Activated T-helper 1 cell treated with Interleukin-2 at 50 U/mL for 16 hours (primary cell): ENCODE measurements around the gene ASPG.

ENCODE experiments used
- DNase-seq: peaks from one replicate; pipeline ENCODE4 v3.0.0-alpha.2; 2020; ENCODE audit warnings: low read depth

ASPG gene

GRCh38 chr14:104116756-104117340 lies 31.3 kb downstream of the ASPG start:
- no peak for DNase-seq

- no peak for DNase-seq
These were observed 32.0 kb downstream of the ASPG start for GRCh38 chr14:104117341-104118005.

GRCh38 chr14:104118006-104118844 lies 32.7 kb downstream of the ASPG start:
- no peak for DNase-seq

- DNase-seq: no peak
These were observed 33.6 kb downstream of the ASPG start for GRCh38 chr14:104119119-104119487.

GRCh38 chr14:104119488-104120251 lies 34.2 kb downstream of the ASPG start:
- no peak for DNase-seq

GRCh38 chr14:104120281-104120741 lies 34.8 kb downstream of the ASPG start:
- DNase-seq: no peak

GRCh38 chr14:104121142-104121541 lies 35.6 kb downstream of the ASPG start:
- no peak for DNase-seq

- DNase-seq: no peak
These were observed 38.4 kb downstream of the ASPG start for GRCh38 chr14:104123879-104124278.

- no peak for DNase-seq
These were observed 39.5 kb downstream of the ASPG start for GRCh38 chr14:104125011-104125410.

GRCh38 chr14:104126753-104127152 lies 41.3 kb downstream of the ASPG start:
- no peak for DNase-seq

- no peak for DNase-seq
These were observed 43.5 kb downstream of the ASPG start for GRCh38 chr14:104128981-104129380.

- DNase-seq: no peak
These were observed 44.1 kb downstream of the ASPG start for GRCh38 chr14:104129556-104129955.

GRCh38 chr14:104130974-104131651 lies 45.6 kb downstream of the ASPG start:
- DNase-seq: no peak

GRCh38 chr14:104131968-104132732 lies 46.6 kb downstream of the ASPG start:
- no peak for DNase-seq

- no peak for DNase-seq
These were observed 47.5 kb downstream of the ASPG start for GRCh38 chr14:104132981-104133380.

GRCh38 chr14:104133496-104133895 lies 48.0 kb downstream of the ASPG start:
- DNase-seq: no peak

GRCh38 chr14:104134061-104134965 lies 48.8 kb downstream of the ASPG start:
- DNase-seq: no peak

- DNase-seq: no peak
These were observed 49.8 kb downstream of the ASPG start for GRCh38 chr14:104135121-104135903.

- no peak for DNase-seq
These were observed 50.5 kb downstream of the ASPG start for GRCh38 chr14:104135904-104136471.
